Fibroblast of skin of scalp (primary cell): Measurements from ENCODE around the gene BICRAL.
"Not testable (repeated sequence)": the region's sequence is repeated elsewhere in the genome, so short reads cannot be mapped to it uniquely, and the experiment has no call there.

Experiments
- DNase-seq: peaks from one replicate; pipeline ENCODE4 v3.0.0-alpha.2; 2013

BICRAL gene

DNA sequence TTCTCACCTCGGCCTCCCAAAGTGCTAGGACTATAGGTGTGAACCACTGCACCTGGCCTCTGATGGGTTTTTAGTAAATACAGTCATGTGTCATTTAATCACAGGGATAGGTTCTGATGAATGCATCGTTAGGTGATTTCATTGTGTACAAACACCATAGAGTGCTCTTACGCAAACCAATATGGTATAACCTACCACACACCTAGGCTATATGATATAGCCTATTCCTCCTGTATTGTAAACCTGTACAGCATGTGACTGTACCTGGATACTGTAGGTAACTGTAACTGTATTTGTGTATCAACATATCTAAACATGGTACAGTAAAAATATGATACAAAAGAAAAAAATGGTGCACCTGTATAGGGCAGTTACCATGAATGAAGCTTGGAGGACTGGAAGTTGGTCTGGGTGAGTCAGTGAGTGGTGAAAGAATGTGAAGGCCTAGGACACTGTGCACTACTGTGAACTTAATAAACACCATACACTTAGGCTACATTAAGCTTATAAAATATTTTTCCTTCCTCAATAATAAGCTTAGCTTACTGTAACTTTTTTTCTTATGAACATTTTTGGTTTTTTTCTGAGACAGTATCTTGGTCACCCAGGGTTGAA lies 10.0 kb downstream of the BICRAL start:
- DNase-seq, result no peak

- DNase-seq, result no peak
These were observed 13.8 kb downstream of the BICRAL start for GRCh38 chr6:42795651-42796050.

- no peak for DNase-seq
These were observed 14.3 kb downstream of the BICRAL start for GRCh38 chr6:42796171-42796570.

DNA sequence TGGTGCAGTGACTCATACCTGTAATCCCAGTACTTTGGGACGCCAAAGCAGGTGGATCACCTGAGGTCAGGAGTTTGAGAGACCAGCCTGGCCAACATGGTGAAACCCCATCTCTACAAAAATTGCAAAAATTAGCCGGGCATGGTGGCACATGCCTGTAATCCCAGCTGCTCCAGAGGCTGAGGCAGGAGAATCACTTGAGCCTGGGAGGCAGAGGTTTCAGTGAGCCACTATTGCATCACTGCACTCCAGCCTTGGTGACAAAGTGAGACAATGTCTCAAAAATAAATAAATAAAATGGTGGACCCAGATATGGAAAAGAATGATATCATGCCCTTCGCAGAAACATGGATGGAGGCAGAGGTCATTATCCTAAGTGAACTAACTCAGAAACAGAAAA lies 15.8 kb downstream of the BICRAL start:
- not testable (repeated sequence) for DNase-seq

- no peak for DNase-seq
These were observed 23.5 kb downstream of the BICRAL start for GRCh38 chr6:42805297-42805861.

DNA sequence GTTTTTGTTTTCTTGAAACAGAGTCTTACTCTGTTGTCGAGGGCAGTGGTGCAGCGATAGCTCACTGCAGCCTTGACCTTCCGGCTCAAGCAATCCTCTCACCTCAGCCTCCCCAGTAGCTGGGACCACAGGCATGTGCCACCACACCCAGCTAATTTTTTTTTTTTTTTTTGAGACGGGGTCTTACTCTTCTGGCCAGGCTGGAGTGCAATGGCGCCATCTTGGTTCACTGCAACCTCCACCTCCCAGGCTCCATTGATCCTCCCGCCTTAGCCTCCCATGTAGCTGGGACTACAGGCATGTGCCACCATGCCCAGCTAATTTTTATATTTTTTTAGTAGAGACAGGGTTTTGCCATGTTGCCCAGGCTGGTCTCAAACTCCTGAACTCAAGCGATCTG lies 24.5 kb downstream of the BICRAL start:
- DNase-seq, result not testable (repeated sequence)

DNA sequence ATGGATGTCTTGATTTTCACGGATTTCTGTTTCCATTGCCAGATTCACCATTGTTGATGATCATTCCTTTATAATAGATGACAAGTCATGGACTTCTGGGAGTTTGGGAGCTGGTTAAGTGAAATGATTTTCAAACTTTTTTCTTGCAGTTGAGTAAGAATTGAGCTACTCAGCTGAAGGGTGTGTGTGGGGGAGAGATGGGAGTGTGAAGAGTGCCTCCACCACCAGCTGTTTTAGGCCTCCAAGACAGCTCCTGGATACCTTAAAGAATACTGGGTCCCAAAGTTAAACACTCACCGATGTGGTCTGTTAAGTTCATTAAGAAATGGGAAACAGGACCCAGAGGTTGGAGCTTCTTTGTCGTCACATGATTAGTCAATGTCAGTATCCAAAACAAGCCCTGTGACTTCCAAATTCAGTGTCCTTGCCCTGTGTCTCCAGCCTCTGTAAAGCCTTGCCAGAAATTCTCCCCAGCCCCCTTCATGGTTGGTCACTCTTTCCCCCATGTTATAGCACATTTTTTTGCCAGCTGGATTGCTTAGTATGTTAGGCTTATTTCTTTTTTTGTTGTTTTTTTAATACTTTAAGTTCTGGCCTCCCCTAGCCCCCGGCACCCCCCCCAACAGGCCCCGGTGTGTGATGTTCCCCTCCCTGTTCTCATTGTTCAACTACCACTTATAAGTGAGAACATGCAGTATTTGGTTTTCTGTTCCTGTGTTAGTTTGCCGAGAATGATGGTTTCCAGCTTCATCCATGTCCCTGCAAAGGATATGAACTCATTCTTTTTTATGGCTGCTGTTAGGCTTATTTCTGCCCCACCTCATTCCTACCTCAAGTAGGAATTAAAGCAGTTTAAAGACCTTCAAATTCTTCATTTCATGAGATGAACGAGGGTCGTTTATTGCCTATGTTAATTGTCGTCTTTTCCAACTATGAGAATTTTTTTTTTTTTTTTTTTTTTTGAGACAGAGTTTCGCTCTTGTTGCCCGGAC lies 26.9 kb downstream of the BICRAL start:
- DNase-seq, result no peak

DNA sequence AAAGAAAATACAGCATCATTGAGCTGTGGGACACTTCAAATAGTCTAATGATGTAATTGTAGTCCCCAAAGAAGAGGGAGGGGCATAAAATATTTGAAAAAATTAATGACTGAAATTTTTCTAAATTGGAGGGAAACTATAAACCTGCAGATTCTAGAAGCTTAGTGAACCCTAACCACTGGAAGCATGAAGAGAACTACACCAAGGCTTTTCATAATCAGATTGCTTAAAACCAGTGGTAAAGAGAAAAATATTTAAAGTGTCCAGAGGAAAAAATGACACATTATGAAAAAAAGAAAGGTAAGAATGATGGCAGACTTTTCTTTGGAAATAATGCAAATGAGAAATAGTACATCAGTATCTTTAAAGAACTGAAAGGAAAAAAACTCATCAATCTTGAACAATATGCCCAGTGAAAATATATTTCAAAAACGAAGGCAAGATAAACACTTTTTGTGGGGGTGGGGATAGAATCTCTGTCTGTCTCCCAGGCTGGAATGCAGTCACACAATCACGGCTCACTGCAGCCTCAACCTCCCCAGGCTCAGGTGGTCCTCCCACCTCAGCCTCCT lies 31.3 kb downstream of the BICRAL start:
- no peak for DNase-seq

DNA sequence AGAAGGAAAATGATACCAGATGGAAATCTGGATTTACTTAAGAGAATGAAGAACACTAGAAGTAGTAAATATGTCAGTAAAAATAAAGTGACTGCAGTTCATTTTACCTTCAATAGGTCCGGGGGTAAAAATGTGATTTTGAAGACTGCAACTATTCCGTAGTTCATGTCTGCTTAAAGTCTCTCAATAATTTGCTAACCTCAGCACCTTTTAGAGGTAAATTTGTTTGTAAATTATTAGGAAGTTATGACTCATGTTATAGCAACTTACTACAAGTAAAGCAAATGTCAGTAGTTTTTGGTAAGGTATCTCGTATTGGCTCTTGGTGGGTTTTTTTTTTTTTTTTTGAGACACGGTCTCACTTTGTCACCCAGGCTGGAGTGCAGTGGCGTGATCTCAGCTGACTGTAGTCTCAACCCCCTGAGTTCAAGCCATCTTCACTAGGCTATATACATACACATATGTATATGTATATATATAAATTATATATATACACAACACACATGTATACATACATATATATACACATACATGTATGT lies 32.1 kb downstream of the BICRAL start:
- no peak for DNase-seq

- DNase-seq, result not testable (repeated sequence)
These were observed 33.9 kb downstream of the BICRAL start for GRCh38 chr6:42815726-42816125.

DNA sequence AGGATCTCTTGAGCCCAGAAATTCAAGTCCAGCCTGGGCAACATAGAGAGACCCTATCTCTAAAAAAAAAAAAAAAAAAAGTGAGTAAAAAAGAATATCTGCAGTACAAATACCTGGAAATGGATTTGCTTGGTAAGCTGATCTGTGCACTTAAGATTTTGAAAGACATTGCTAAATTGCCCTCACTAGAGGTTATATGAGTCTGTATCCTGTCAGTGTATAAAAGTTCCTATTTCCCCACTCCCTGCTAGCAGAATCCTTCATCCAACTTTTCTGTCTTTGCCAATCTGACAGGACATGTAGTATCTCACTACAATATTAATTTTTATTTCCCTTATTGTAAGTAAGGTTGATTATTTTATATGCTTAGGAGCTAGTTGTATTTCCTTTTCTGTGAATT lies 36.1 kb downstream of the BICRAL start:
- DNase-seq, result no peak

GRCh38 chr6:42818416-42818815 lies 36.6 kb downstream of the BICRAL start:
- no peak for DNase-seq

DNA sequence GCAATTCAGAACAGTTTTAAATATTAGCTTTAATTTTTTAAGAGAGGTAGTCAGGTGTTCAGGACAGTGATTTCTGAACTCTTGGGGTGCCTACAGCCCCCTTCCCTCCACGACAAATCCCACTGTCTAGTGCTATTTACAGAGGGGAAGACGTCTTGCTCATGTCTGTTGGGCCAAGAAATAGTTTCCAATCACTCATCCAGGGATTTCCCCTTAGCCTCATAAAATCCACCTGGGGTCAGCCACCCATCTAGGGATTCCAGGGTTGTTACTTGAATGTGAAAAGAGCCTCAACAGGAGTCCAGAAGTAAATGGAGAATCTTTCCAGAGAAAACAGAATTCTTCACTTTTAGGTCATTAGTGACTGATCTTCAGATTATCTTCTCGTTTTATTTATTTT lies 37.0 kb downstream of the BICRAL start:
- no peak for DNase-seq

- DNase-seq, result no peak
These were observed 38.1 kb downstream of the BICRAL start for GRCh38 chr6:42819803-42820511.

DNA sequence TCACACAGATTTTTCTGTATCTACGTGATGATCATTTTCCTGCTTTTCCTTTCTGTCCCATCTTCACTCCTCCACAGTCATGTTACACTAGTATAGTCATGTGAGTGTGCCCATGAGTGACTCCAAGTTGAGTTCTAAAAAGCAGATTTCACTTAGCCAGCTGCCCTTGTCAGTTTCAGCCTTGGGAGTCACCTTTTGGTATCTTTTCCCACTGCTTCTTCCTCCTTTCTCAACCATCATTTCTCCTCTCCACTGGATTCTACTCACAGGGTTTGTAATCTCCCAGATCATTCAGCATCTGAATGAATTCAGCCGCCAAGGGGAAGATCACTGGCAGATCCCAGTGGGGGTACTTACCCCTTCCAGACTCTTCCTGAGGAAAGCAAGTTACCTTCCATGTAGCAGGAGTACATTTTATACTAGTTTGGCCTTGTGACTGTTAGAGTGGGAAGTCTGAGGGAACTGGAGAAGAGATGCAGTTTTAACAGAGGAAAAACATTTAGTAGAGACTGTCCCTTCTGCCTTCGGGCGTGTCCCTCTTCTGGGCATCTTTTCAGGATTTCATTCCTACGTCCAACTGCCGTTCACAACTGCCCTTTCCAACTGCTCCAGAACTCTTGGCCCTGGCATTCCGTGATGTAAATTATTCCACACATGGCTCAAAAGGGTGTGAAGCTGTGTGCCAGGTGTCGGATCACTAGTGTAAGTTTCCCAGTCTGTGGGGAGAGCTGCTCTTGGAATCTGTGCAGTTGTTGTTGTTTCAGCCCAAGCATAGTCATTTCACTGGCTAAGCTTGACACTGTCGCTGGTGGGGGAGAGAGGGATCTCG lies 38.9 kb downstream of the BICRAL start:
- DNase-seq, result no peak

- no peak for DNase-seq
These were observed 39.5 kb downstream of the BICRAL start for GRCh38 chr6:42821341-42821668.

GRCh38 chr6:42821846-42822245 lies 40.0 kb downstream of the BICRAL start:
- no peak for DNase-seq

DNA sequence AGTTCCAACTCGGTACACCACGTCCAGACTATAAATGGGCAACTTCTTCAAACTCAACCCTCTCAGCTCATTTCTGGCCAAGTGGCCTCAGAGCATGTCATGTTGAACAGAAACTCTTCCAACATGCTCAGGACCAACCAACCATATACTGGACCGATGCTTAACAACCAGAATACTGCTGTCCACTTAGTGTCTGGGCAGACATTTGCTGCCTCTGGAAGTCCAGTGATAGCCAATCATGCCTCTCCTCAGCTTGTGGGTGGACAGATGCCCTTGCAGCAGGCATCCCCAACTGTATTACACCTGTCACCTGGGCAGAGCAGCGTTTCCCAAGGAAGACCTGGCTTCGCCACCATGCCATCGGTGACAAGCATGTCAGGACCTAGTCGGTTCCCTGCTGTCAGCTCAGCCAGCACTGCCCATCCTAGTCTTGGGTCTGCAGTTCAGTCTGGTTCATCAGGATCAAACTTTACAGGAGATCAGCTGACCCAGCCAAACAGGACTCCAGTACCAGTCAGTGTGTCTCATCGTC lies 47.8 kb downstream of the BICRAL start:
- DNase-seq, result no peak

- DNase-seq, result no peak
These were observed 49.4 kb downstream of the BICRAL start for GRCh38 chr6:42831237-42831636.

GRCh38 chr6:42834056-42834455 lies 52.2 kb downstream of the BICRAL start:
- DNase-seq, result no peak
